ENCODE results near the gene ZNF710. TPM values are rescaled to one million over a fixed set of nuclear protein-coding genes. Genes with fewer than 3 reads are reported as not detected.

ZNF710 gene
- total and polyA plus RNA-seq, 2 of the 8 experiments (the other 6 are each of a cell fraction or from before 2014, with no cell fraction given), result 10.5 to 24.0 TPM

GRCh38 chr15:90033448-90033847 is 32.3 kb downstream of the ZNF710 start:
- Histone ChIP-seq H3K27me3 (replicated peaks in 1 of 4; ENCODE audit: control insufficient read depth in 3 of 4, extremely low read depth in 1 of 4, insufficient read depth in 3 of 4, low read length in 3 of 4) (no peaks in the 10 kb centered on the region), H3K23ac (ENCODE audit: insufficient read length) (no peak overlapping the region), H3K27ac (ENCODE audit: low read depth, low read length) (no peak overlapping the region), H3K18ac (ENCODE audit: extremely low read depth, low read length) (no peak overlapping the region), H4K91ac (replicated peaks; ENCODE audit: insufficient read length, low read length) (no peak overlapping the region), H3K79me1 (ENCODE audit: low read depth, low read length) (peaks cover 5% of the 10 kb centered on the region; the same call in 1 of the 2 replicates), H2BK15ac (ENCODE audit: low read length) (0 out of 2 replicates have a peak overlapping the region, but pooled peaks have one; percentile 31), H3K4me2 (ENCODE audit: insufficient read depth in 1 of 2, low read depth in 2 of 2, low read length in 2 of 2) (no peak overlapping the region), H3K14ac (ENCODE audit: insufficient read length) (no peak overlapping the region), H2BK20ac (ENCODE audit: low read length) (no peak overlapping the region), H3K36me3 (ENCODE audit: control insufficient read depth in 2 of 4, insufficient read depth in 4 of 4, low read length in 3 of 4) (no peaks in the 10 kb centered on the region), H4K5ac (ENCODE audit: insufficient read length, low read depth, low read length) (no peak overlapping the region), H2AFZ (ENCODE audit: low read length) (no peak overlapping the region), H2AK5ac (ENCODE audit: low read depth, low read length) (0 out of 2 replicates have a peak overlapping the region, but pooled peaks have one; percentile 85), H4K8ac (ENCODE audit: extremely low read depth, insufficient read depth, low read length) (no peak overlapping the region), H2BK5ac (ENCODE audit: low read depth, low read length) (no peak overlapping the region), H3K4ac (replicated peaks; ENCODE audit: insufficient read length, low read depth, low read length) (no peak overlapping the region), H3K4me3 (ENCODE audit: extremely low read depth in 1 of 4, insufficient read depth in 2 of 4, low read depth in 3 of 4, low read length in 4 of 4) (no peak overlapping the region), H3K23me2 (ENCODE audit: low read depth, low read length) (peaks cover 2% of the 10 kb centered on the region; the same call in 1 of the 2 replicates), H2BK120ac (replicated peaks; ENCODE audit: low read depth, low read length) (no peak overlapping the region), H3K79me2 (ENCODE audit: control insufficient read depth in 1 of 2, insufficient read depth in 2 of 2, low read length in 2 of 2) (peaks cover 0 to 8% of the 10 kb centered on the region in 2 experiments; a peak in 1 of 4 replicates), H3K56ac (replicated peaks; ENCODE audit: insufficient read length, low read depth, low read length) (no peak overlapping the region), H3K4me1 (replicated peaks in 1 of 4; ENCODE audit: control insufficient read depth in 3 of 4, insufficient read depth in 4 of 4, low read length in 3 of 4) (peaks cover 0 to 25% (median 8%) of the 10 kb centered on the region in 4 experiments; a peak in 3 of 7 replicates), H2BK12ac (ENCODE audit: low read depth, low read length) (no peak overlapping the region), H3K9me3 (ENCODE audit: insufficient read depth in 2 of 2, low read depth in 1 of 2, low read length in 1 of 2) (no peaks in the 10 kb centered on the region), H4K20me1 (replicated peaks in 1 of 2; ENCODE audit: control insufficient read depth in 1 of 2, insufficient read depth in 2 of 2, low read length in 2 of 2) (peaks cover 2 to 3% of the 10 kb centered on the region in 2 experiments), H3K9ac (replicated peaks in 1 of 4; ENCODE audit: extremely low read depth in 1 of 4, low read depth in 3 of 4, low read length in 3 of 4) (no peak overlapping the region)
- POLR2A ChIA-PET (ENCODE audit: partially characterized antibody), result interaction anchor here (0.6 to 1.4 kb wide), 2 partner anchors 15 to 118 kb away, joined by 3 read pairs; no protein-coding TSS in a partner anchor
- CTCF ChIA-PET (ENCODE audit: partially characterized antibody), result interaction anchor here (0.6 to 2.1 kb wide), 10 partner anchors 8 to 694 kb away, joined by 3 to 6 read pairs (median 4); no protein-coding TSS in a partner anchor
- FAIRE-seq (no peak), DNase-seq (ENCODE audit: low read depth in 1 of 2, low spot score in 2 of 2) (no peak)
- WGBS, 2 experiments (ENCODE audit: extremely low coverage in 1 of 2, insufficient coverage in 1 of 2, insufficient read length in 1 of 2, insufficient replicate concordance in 2 of 2, low coverage in 1 of 2, low lambda C conversion rate in 2 of 2, missing lambda C conversion rate in 1 of 2), result 69% methylated on average over 5 of the region's 6 CpGs; no CpG with 5 or more reads in 1 of the 2 experiments
- TF ChIP-seq FOSL1 (IDR thresholded peaks at IDR 0.05; ENCODE audit: insufficient read depth, low read depth, low read length), result no peak
- TF ChIP-seq YY1 (IDR thresholded peaks at IDR 0.05; ENCODE audit: low read depth, low read length), result no peak
- TF ChIP-seq POLR2AphosphoS5 (IDR thresholded peaks at IDR 0.05; ENCODE audit: low read depth, low read length), result no peak
- TF ChIP-seq SP2 (IDR thresholded peaks at IDR 0.05; ENCODE audit: low read length), result no peak
- no peak for TF ChIP-seq CTBP2 (IDR thresholded peaks at IDR 0.05; ENCODE audit: borderline replicate concordance, insufficient read depth, insufficient read length, low read length)
- no peak for TF ChIP-seq KDM1A (IDR thresholded peaks at IDR 0.05; ENCODE audit: borderline replicate concordance, low read length)
- TF ChIP-seq ATF3 (IDR thresholded peaks at IDR 0.05; ENCODE audit: insufficient read depth, low read depth, low read length), result no peak
- no peak for TF ChIP-seq BCL11A (IDR thresholded peaks at IDR 0.05; ENCODE audit: low read depth in 2 of 2, low read length in 2 of 2)
- TF ChIP-seq GABPA (IDR thresholded peaks at IDR 0.05; ENCODE audit: borderline replicate concordance, insufficient read depth, low read length), result no peak
- no peak for TF ChIP-seq TBP (IDR thresholded peaks at IDR 0.05; ENCODE audit: low read depth, low read length)
- no peak for TF ChIP-seq CBX5 (IDR thresholded peaks at IDR 0.05; ENCODE audit: low read depth, low read length)

Data from H1 (cell line).